Dedifferentiated amniotic fluid mesenchymal stem cell (primary cell): Measurements from ENCODE around the gene KLF13.

ENCODE experiments used
- DNase-seq: peaks from one replicate; pipeline ENCODE4 v3.0.0-alpha.2; 2016; ENCODE audit errors: extremely low spot score

Gene KLF13

DNA sequence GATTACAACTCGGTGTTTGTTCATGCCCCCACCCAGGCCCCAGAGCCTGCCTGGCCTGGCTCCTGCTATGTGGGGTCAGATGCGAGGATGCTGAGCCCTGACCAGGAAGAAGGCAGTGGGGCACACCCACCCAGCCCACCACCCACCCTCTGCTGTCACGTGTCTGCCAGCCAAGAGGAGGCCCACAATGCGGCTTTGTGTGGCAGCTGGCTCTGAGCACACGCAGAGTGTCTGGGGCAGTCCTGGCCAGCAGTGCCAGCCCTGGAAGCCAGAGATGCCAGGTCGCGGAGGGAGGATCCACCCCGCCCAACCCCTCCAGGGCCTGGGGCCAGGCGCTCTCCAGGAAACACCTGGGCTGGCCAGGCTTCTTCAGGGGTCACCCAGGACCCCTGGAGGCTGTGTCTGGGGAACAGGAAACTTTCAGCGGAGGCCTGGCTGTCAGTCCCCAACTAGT lies 26.4 kb upstream of the KLF13 start:
- DNase-seq, result no peak

GRCh38 chr15:31300981-31301672 lies 25.5 kb upstream of the KLF13 start:
- no peak for DNase-seq

DNA sequence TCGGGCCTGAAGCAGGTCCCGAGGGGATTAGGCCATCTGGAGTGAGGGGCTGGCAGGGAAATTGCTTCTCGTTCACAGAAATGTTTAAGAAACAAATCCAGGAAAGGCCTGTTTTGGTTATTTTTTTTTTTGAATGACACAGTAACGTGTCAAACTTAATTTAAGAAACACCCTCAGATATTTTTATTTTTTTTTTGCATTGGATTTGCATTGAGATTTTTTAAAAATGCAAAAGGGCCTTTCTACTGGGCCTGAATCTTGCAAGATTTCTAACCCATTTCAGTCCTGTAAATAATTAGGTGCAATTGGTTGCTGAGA lies 25.0 kb upstream of the KLF13 start:
- DNase-seq, result no peak

- no peak for DNase-seq
Measured at GRCh38 chr15:31302029-31302657, 24.5 kb upstream of the KLF13 start.

DNA sequence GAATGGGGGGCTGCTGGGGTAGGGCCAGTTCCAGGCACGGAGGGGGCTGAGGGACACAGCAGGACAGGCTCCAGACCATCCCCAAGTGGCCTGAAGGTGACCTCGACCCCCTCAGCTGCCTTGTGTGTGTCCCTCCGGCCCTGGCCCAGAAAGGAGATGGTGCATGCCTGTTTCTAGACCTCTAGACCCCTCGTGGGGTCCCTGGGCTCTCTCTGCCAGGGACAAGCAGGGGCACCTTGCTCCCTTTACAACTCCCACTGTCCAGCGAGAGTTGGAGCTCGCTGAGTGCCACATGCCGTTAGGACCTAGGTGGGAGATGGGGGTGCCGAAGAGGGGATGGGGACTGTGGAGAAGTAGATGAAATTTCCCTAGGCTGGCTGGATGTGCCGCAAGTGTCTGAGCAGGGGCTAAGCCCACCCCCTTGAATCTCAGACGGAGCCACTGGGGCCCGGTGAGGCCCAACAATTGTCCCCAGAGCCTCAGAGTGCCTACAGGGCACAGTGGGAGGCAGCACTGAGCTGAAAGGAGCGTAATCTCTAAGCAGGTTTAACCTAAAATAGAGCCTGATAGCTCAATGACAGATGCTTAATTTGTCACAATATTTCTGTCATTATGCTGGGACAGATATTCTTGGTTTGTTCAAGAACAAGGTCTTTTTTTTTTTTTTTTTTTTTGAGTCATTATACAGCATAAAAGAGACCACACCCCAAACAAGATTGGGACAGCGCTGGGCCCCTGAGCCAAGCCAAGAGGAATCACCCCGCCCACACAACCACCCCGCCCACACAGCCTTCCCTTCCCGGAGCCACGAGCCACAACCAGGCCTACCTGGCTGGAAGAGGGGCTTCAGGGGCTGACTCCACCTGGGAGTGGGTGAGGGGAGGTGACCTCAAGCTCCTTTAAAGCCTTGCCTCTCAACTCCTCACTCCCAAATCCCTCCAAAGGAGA lies 23.6 kb upstream of the KLF13 start:
- DNase-seq, result no peak

GRCh38 chr15:31303726-31304648 lies 22.6 kb upstream of the KLF13 start:
- no peak for DNase-seq

- no peak for DNase-seq
Measured at GRCh38 chr15:31304751-31305365, 21.8 kb upstream of the KLF13 start.

DNA sequence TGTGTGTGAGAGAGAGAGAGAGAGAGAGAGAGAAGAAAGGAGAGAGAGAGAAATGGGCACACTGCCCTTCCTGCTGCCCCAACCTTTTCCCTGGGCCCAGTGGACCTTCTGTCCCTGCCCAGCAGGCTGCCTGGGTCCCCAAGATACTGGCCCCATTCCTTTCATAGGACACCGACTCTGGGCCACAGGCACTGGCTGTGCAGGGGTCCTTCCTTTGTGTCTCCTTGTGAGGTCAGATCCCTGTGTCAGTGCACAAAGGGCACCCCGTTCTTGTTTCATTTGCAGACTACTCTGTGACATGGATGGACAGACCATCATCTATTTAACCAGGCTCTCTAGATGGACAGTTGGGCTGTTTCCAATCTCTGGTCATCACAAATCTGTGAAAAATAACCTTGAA lies 21.3 kb upstream of the KLF13 start:
- DNase-seq, result no peak

- DNase-seq, result no peak
Measured at GRCh38 chr15:31305796-31306425, 20.7 kb upstream of the KLF13 start.

GRCh38 chr15:31306426-31307269 lies 20.0 kb upstream of the KLF13 start:
- DNase-seq, result no peak

DNA sequence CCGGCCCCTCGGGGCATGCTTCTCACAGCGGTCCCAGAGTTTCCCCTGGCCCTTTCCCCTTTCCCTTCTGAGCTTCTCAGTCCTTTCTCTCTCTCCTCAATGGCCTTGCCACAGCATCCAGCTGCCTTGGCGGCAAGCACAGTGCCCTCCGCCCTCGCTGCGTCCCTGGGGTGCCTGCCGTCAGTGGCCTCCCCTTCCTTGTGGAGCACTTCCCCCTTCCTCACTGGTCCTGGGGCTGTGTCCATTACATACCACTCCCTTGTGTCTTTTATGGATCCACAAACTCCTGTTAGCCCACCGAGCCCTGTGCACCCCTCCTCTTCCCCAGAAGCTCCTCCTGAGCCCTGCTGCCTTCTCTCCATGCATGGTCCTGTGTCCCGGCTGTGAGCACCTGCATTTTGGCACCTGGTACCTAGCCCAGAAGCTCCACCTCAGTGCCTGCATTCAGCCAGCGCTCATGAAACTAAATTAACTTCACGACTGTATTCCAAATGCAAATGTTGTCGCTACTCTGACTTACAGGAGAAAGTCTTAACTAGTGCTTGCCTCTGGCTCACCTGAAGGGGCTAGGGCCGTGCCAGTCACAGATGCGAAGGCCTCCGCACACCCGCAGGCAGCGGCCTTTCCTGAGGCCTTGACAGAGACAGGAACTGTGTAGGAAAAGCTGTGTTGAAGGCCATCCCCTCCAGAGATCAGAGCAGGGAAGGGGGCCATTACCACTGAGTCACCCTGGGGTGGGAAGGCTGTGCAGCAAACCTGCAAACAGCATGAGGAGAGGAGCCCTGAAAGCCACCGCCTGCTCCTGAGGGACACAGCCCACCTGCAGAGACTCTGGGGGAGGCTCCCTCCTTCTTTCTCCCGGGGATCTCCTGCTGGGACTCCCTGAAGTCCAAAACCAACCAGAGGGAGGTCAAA lies 19.1 kb upstream of the KLF13 start:
- no peak for DNase-seq

- no peak for DNase-seq
Measured at GRCh38 chr15:31308185-31308639, 18.4 kb upstream of the KLF13 start.

- DNase-seq, result no peak
Measured at GRCh38 chr15:31309893-31310606, 16.6 kb upstream of the KLF13 start.

- no peak for DNase-seq
Measured at GRCh38 chr15:31311735-31312619, 14.7 kb upstream of the KLF13 start.

- no peak for DNase-seq
Measured at GRCh38 chr15:31313223-31313622, 13.4 kb upstream of the KLF13 start.

DNA sequence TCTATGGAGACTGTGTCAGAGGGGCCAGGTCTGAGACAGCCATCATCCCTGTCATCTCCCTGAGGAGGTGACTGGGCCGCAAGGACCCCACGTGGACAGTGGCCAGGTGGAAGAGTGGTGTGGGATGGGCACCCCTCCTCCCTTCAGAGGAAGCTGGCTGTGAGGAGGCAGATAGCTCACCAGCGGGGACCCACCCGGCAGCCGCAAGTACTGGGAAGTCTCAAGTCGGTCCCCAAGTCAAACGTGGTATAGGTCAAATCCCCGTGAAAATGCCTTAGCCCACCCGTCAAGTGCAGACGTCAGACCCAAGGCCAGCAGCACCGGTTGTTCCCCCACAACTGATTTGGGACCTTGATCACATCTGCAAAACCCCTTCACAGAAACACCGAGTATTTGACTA lies 12.3 kb upstream of the KLF13 start:
- DNase-seq, result no peak
